GM19240 (cell line): Measurements from ENCODE around the gene MEF2D.

Experiments used
- DNase-seq: peaks from one replicate; pipeline ENCODE4 v3.0.0; 2011; ENCODE audit warnings: low spot score; ENCODE audit not compliant: insufficient read length

MEF2D gene

DNA sequence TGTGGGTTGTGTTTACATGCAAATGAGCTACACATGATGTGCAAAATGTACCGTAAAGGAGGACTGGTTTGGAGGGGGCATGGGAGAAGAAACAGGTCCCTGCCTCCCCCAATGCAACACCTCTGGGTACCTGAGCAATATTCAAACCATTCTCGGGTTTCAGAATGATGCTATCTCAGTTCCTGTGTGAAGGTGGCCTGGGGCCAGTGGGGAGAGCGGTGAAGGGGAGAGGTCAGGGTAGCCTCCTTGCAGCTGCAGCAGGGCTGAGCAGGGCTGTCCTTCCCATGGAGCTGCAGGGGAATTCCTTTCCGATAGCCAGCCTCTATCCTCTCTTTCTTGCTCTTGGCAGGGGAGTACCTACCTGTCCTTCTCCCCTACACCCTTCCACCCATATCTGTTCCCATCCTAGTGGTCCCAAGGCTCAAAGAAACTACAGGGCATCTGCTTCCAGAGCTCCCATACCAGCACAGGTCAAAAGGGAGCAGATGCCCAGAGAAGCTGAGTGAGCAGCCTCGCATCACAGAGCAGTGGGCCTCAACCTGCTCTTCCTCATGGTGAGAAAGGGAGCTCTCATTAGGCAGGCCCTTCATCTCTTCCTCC lies 11.9 kb downstream of the MEF2D start:
- DNase-seq = peak; percentile 71

DNA sequence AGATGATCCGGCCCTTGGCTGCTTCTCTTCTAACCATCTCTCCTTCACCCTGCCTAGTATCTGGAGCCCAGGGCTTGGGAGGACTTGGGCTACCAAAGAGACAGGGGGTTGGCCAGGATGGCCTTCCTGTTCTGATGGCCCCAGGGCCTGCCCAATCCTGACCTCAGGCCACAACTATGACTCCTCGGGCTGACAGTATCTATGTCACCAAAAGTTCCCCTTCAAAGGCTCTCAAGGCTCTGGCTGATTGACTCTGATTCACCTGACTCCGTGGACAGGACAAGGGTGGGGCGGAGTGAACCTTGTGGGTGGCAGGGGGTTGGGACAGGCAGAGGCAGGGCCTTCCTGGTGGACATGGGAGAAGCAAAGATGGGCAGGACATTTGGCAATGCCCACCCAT lies 12.7 kb downstream of the MEF2D start:
- DNase-seq = no peak

DNA sequence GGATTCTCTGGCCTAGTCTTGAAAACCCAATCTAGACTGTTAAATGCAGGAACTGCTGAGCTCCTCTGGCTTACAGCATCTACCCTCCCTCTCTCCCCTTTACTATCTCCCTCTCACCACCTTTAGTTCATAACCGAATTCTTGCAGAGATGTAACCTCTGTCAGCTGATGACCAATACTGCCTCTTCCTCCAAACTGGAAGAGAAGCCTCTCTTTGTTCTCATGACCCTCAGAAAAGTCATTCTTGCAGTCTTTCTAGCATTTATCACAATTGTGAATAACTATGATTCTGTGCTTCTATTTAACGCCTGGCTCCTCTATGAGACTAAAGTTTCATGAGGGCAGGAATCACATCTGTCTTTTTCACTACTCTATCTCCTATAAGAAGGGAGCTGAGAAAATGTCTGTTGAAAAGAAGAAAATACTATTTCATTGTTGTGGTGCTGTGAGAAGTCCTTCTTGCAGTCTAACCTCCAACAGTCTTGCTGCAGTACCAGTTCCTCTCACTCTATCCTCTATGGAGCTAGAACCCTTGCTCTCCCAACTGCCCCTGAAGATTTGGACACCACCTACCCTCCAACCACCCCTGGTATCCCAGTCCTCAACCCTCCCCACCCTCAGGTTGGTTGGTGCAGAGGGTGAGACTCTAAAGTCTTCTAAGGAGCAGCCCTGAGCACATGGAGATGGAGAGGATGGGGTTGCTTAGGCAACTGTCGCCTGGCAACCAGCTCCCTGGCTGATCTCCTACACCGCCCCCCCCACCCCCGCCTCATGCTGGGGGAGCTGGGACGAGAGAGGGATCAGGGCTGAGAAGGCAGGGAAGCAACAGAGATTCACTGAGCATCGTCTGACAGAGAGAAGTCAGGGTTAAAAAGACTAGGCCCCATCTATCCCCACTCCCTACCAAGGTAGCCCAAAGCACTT lies 13.9 kb downstream of the MEF2D start:
- DNase-seq = no peak

DNA sequence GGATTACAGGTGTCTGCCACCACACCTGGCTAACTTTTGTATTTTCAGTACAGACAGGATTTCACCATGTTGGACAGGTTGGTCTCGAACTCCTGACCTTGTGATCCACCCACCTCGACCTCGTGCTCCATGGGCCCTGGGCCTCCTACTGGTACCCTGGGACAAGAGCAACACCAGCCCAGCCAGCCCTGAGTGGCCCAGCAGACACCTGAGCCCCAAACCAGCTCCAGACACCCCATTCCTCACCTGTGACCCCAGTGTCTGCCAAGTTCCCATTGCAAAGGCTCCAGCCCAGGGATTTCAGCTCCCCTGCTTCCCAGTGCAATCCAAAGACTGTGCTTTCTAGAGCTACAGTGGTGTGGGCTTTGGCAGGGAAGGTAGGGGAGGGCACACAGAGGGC lies 14.6 kb downstream of the MEF2D start:
- DNase-seq = no peak

DNA sequence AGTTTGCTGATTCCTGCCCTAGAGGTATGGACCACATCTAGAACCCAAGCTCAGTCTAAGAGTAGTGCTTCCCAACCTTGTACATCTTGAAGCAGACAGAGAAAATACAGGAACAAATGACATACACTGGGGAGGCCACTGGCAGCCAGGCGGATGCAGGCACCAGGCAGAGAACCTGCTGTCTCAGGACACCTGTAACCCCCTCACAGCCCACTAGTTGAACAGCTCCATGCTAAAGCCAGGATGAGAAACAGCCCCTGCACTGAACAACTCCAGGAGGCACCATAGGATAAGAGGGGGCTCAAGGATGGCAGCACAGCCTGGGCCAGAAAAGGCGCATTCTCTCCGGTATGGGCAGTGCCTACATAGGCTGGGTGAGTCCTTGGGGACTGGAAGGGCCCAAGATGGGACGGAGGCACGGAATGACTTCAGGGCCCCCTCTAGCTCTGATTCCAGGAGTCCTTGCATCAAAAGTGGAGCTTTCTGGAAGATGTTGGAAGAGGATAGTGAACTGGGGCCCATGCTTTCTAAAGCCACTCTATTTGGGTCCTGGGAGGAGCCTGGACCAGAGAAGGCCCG lies 16.0 kb downstream of the MEF2D start:
- no peak for DNase-seq

DNA sequence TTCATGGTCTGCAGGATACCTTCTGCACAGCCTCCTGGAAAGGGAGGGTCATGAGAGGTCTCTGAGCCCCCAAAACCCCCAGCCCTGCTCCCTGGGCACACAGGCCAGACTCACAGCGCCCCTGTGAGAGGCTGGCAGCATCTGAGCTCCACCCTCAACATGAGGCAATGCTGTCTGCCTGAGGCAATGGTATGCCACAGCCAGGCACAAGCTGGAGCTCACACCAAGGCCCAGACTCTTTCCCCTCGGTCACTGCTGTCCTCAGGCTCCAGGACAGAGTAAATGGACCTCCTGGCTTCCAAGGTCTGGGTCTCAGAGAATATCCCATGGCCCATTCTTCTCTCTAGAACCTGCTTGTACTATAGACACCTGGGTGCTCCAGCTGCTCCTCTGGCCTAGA lies 17.2 kb downstream of the MEF2D start:
- no peak for DNase-seq

DNA sequence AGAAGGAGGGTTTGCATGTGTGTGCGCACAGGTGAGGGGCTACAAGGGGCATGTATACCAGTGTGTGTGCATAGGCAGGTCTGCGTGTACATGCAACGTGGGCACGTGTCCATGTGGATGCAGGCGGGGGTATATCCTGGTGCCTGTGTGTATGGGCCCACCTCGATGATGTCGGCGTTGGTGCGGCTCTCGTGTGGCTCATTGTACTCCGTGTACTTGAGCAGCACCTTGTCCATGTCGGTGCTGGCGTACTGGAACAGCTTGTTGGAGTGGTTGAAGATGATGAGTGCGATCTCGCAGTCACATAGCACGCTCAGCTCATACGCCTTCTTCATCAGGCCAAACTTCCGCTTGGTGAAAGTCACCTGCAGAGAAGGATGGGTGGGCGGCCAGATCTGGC lies 18.3 kb downstream of the MEF2D start:
- no peak for DNase-seq

DNA sequence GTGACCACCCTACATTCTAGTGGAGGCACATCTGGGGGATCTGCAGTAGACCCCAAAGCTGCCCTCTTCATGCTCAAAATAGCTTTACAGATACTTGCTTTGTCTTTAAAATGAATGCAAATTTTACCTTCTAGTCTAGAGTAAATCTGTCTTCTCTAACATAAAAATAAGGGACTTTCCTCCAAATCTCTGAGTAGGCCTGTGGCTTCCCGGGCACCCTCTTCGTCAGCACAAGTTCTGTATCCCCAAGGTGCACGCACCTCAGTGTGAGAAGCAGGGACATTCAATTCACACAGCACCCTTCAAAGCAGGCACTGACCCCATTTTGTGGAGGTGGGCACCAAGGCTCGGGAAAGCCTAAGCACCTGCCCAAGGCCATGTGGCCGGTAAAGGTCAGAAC lies 19.0 kb downstream of the MEF2D start:
- no peak for DNase-seq

DNA sequence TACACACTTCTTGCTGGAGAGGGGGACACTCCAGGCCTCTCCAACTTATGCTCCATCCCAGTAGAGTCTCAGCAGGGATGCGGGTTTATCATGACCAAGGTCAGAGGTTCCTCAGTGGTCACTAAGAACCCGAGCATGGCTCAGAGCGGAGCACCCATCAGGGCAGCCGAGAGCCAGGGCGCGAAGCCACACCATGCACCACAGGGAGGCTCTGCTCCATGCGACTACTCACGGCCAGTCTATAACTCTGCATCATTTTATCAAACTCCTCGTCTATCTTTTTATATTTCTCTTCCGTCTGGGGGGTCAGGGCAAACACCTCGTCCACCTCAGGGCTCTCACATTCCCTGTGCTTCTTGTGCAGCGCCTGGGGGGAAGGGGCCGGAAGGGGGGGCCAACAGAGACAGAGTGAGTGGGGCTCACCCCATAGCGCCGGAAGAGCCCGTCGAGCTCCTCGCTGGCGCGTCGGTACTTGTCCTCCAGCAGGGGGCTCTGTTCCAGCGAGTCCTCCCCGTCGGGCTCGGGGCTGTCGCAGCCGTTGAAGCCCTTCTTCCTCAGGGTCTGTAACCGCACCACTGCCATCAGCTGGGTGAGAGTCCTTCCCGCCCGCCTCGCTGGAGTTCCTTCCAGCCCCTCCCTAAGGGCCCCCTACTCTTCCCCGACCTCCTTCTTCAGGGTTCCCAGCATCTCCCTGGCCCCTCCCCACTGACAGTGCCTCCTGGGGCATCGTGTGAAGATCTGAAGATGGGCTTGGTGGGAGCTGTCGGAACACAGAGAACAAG lies 20.0 kb downstream of the MEF2D start:
- peak; percentile 94 for DNase-seq

DNA sequence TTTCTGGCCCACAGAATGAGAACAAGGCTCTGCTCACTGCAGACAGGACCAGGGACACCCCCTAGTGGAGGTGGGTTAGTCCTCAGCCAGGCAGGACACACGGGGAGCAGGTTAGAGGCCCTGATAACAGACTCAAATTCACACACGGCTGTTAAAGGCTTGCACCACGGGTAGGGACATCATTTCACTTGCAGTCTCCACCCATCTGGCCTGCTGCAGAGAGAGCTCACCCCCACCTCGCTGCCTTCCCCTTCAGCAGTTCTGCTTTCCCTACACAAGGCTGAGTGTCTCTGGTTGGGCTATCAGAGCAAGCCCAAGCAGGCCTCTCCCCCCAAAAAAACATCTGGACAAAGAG lies 20.6 kb downstream of the MEF2D start:
- no peak for DNase-seq

DNA sequence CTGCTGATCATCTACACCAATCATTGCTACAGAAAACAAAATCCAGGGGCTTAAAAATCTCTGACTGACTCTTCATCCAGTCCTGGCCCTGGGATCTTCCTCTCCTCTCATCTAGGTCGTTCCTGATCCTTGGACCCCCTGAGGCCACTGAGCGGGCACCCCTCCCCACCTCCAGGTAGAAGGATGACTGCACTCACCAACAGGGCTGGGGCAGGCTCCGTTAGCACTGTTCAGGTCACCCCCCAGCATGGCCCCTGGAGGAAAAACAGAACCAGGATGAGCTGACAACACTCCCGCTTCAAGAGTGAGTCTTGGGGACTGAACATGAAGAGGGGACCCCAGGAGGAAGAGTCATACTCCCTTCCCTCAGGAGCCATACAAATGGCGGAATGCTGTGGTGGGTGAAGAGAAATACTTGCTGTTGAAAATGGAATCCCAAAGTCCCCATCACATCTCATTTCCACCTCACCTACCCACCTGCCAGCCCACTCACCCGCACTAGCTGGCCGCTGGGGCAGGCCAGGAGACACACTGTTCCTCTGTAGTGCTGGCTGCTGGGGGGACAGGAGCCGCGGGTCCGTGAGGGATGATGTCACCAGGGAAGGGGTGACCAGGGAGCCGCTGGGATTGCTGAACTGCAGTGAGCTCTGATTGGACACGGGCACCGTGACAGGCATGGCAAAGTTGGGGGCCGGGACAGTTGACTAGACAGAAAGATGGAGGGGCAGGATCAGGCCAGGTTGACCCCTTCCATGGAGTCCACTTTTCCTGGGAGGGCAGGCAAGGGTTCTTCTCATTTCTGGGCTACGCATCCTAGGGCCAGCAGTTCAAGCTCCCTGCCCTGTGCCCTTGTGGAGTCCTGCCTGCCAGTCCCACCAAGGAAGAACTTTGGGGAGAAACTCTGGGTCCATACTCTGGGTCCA lies 21.2 kb downstream of the MEF2D start:
- DNase-seq = no peak

DNA sequence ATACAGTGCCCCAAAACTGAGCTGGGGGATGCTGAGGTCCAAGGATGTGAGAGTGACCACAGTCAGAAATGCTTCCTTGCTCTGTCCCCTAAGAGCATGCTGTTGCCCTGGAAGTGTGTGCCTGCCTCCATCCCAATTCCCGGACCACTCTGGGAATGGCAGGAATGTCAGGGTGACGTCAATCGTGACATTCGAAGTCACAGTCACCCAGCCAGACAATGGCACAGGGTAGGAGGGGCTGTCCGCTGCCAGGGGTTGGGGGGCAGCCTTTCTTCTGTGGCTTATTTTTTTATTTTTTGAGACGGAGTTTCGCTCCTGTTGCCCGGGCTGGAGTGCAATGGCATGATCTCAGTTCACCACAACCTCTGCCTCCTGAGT lies 22.3 kb downstream of the MEF2D start:
- no peak for DNase-seq

DNA sequence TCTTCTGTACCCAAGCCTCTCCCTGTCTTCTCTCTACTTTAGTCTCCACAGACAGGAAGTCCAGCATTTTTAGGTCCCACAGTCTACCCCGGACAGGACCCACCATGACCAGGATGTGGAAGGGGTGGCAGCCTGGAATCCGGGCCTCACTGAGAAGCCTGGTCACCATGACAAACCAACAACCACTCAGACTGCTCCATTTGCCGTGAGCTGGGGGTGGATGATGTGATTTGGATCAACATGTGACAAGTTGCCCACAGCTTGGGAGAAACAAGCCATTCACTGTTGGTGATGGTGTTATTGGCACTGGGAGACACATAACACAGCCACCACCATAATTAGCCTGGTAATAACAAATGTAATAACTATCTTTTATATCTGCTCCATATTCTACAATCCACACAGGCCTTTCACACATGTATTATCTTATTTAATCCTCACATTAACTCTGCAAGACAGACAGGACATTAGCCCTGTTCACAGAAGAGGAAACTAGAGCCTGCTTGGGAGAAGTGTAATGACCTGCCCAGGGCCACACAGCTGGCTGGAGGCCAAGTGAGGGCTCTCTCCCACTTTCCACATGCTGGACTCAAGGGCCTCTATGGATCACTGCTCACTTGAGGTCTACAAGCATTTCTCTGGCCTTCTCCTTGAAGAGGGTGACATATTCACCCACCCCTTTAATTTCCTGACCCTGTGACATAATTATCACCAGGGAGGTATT lies 22.9 kb downstream of the MEF2D start:
- no peak for DNase-seq

DNA sequence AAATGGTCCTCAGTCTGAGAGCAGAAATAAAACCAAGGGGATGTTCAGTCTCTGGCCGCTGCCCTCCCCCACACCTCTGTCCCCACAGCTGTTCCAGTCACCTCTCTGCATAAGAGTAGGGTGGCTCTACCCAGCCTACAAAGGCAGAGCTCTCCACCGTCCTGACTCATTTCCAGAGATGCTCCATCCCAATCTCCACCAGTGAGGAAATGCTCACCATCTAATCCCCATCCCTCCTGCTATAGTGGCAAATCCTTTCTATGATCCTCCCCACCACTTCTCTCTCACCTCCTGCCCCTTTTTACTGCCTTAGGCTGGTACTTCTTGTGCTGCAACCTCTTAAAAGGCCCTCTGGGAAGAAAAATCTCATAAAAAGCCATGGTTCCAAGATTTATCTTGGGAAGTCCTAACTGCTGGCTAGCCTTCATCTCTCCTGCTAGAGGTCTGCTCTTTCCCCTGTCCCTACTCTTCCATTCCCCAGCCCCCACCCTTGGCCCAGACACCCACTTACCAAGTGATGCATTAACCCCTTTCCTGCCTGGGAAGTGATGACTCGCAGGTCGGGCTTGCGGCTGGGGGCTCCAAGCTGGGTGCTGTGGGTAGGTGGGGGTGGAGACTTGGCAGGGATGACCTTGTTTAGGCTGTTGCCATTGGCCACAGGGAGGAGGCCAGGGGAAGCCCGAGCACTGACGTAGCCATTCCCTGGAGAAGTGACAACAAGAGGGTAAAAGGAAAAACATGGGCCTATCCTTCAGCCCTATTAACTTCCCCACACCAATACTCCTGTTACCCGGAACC lies 23.9 kb downstream of the MEF2D start:
- DNase-seq = no peak

DNA sequence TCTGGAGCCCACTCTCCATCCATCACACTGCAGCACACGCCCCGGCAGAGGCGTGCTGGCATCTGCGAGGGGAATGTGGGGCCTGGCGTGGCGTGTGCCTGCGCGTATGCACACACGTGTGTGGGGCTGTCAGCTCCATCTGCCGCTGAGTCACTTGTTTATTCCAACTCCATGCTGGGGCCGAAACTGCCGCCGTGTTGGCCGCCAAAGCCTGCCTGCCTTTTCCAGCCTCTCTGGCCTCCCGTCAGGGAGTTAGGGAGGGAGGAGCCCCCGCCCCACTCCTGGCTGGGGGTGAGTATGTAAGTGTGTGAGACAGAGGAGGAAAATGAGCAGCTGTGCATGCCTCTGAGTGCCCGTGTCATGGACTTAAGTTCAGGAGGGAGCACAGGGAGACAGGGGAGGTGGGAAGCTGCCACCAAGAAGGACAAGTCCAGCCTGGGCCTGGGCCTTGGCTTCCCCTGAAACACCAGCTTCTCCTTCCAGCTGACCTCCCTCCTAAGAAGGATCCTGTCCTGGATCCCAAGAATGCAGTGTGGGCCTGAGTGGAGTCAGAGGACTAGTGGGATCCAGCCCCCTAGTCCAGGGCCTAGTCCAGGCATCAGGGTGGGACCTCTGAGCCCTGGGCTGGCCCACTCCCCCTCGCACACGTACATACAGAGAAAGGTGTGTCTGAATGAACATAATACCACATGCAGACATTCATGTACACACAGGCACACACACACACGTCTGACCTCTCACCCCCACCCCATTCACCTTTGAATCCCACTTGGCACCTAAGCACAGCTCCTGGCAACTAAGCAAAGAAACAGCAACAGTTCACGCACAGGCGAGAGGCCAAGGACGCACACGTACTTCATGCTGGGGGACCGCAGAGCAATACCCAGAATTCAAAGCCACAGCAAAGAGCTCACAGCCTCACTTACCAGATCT lies 24.7 kb downstream of the MEF2D start:
- no peak for DNase-seq

DNA sequence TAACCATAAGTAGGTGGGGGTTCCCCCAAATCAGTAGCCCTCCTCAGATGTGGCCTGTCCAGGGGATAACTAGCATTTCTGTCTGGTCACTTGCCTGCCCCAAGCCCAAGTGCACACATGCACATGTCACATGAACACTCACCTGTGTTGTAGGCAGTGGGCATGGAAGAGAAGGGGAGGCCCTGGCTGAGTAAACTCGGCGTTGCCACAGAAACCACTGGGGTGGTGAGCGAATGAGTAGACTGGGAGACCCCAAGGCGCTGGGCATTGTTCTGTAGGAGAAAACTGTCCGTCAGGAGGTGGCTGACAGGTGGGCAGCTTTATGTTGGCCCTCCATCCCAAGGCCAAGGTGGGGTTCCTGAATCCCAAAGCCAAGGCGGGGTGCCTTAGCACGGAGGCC lies 25.6 kb downstream of the MEF2D start:
- no peak for DNase-seq

DNA sequence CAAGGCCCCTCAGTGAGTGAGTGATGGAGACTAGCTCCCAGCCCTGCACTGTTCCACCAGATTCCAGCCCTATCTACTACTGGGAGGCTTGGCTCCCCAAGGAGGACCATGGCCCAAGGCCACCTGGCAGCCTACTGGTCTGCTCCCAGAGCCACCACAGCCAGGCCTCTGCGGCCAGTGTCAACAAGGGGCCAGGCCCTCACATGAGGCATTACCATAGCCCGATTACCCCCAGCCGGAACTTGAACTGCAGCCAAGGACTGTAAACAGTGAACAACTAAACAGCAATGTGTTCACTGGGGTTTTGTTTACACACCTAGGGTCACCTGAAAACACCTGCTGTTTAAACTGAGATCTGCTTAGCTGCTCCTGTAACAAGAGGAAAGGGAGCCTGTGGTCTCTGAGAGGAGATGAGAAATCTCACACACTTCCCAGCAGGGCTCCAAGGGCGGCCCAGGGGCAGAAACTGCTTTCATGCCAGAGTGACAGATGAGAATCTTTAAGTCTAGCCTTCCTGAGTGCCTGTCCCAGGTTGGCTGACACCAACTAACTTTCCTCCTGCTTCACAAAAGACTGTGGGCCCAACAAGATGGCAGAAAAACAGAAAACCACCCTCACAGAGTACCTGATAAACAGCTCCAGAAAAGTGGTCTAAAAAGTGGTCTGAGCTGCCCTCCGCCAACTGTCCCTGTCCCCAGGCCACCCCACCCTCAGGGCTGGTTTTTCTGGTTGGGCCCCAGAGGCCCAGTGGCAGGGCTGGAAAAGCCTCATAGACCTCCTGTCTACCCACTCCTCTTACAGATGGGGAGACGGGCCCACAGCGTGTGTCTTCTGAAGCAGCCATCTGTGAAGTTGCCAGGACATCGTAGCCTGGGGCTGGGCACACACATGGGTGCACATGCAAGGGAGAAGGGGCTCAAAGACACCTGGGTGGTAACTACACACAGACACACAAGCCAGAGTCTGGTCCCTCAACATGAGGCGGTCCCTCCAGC lies 28.8 kb downstream of the MEF2D start:
- no peak for DNase-seq
